KBM-7 (cell line): ENCODE data around the gene IL27RA.

Experiments used
- DNase-seq: peaks from one replicate; pipeline ENCODE4 v3.0.0-alpha.2; 2015
- in situ Hi-C: fragments of 300-500 bp; cut with MboI; formaldehyde crosslinking; loops from 2 replicates; pipeline ENCODE4 v1.14.3; 2020; ENCODE audit warnings: low sequenced_read_pairs, low pct_unique_long_range_greater_than_20kb, mixed read lengths

The IL27RA gene

DNA sequence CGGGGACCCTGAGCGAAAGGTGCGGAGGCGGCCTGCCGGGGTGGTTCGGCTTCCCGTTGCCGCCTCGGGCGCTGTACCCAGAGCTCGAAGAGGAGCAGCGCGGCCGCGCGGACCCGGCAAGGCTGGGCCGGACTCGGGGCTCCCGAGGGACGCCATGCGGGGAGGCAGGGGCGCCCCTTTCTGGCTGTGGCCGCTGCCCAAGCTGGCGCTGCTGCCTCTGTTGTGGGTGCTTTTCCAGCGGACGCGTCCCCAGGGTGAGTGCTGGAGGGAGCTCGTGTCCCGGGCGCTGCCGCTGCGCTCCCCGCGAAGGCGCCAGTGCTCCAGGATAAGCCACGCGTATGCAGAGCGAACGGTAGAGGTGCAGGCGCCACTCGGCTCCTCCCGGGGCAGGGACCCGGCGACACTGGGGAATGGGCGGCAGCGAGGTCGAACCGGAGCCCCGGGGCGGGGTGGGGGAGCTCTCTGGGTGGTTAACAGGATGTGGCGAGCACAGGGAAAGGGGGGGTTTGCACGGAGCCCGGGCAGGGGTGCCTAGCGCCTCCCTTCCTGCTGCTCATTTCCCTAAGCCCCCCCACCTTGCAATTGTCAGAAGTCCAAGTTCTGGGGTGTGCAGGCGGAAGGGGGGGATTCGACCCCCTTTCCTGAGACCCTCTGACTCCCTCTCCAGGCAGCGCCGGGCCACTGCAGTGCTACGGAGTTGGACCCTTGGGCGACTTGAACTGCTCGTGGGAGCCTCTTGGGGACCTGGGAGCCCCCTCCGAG is at the start of gene IL27RA:
IL27RA (plus strand) TSS at position 44 of the 762 bp plus-strand sequence; CDS start at position 155, 111 bp downstream.
- peak; percentile 91 for DNase-seq
- in situ Hi-C loops = no loop called here

GRCh38 chr19:13981988-13982501 is 49.5 kb upstream of the IL27RA start:
- no peak for DNase-seq
- in situ Hi-C loops = no loop called here

DNA sequence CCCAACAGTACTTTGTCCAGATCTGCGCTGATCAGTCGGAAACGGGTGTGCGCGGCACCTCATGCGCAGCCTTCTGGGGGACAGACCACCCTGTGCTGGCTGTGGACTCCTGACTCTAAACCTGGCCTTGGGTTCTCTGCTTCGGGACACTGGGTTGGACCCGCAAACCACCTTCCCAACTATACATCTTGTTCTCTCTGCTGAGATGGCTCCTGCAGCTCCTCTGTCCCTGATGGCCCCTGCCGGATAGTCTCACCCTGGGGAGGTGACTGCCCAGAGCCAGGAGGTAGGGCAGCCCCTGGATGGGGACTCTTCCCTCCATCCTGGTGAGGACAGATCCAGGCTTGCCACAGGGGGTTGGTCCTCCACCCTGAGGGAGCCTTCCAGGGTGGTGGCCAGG is 48.8 kb upstream of the IL27RA start:
- DNase-seq = no peak
- in situ Hi-C loops = no loop called here

GRCh38 chr19:13983213-13983889 is 48.2 kb upstream of the IL27RA start:
- in situ Hi-C loops = no loop called here
- no peak for DNase-seq

GRCh38 chr19:13984186-13984585 is 47.4 kb upstream of the IL27RA start:
- DNase-seq = no peak
- in situ Hi-C loops = no loop called here

DNA sequence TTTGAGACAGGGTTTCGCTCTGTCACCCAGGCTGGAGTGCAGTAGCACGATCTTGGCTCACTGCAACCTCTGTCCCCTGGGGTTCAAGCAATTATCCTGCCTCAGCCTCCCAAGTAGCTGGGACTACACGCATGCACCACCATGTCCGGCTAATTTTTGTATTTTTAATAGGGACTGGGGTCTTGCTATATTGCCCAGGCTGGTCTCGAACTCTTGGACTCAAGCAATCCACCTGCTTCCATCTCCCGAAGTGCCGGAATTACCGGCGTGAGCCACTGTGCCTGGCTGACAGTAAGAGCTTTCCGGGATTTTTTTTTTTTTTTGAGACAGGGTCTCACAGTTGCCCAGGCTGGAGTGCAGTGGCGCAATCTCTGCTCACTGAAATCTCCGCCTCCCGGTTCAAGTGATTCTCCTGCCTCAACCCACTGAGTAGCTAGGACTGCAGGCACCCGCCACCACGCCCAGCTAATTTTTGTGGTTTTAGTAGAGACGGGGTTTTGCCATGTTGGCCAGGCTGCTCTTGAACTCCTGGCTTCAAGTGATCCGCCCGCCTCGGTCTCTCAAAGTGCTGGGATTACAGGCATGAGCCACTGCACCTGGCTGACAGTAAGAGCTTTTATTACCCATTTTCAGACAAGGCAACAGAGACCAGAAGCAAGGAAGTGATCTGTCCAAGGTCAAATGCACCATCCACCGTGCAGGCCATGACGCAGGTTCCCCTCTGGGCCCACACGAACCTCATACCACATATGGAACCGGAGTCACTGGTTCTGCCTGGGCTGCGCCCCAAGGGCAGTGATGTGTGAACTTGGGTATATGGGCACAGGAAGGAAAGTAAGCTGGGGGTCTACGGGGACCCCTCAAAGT is 46.5 kb upstream of the IL27RA start:
- no peak for DNase-seq
- in situ Hi-C loops = no loop called here

- DNase-seq = no peak
- in situ Hi-C loops = no loop called here
Observed at GRCh38 chr19:13985771-13986347, 45.7 kb upstream of the IL27RA start.

GRCh38 chr19:13986348-13986904 is 45.1 kb upstream of the IL27RA start:
- peak; percentile 99 for DNase-seq
- in situ Hi-C loops = no loop called here

DNA sequence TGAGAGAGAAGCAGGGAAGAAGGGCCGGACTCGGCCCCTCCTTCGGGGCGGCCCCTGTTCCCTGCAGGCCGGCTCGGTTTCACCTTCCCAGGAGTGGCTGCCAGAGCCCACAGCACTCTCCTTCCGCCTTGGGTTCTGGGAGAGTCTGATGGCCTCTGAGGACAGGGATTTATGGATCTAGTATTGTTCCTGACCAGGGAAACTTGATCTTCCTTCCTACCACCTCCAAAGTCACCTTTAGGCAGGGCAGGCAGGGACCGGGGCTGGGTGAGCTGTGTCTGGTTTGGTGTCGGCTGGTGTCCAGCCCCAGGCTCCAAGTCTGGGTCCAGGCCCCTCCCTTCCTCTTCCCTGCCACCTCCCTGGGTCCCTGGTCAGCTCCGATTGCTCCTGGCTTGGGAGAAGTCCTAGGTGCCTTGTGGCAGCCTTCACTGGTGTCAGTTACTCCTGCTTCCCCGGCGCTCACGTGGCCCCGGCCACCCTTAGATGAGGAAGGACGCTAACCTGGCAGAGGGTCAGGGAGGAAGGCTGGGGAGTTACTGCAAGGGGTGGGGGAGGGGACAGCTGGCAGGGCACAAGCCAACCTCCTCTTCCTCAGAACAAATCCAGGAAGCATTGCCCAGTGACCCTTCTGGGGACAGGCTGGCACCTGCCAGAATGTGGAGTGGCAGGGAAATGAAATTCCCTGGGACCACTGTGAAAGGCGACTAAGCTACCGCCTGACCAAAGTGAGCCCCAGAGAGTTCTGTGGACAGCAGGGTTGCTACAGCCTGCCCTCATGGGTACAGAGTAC is 44.3 kb upstream of the IL27RA start:
- in situ Hi-C loops = no loop called here
- DNase-seq = peak; percentile 43

DNA sequence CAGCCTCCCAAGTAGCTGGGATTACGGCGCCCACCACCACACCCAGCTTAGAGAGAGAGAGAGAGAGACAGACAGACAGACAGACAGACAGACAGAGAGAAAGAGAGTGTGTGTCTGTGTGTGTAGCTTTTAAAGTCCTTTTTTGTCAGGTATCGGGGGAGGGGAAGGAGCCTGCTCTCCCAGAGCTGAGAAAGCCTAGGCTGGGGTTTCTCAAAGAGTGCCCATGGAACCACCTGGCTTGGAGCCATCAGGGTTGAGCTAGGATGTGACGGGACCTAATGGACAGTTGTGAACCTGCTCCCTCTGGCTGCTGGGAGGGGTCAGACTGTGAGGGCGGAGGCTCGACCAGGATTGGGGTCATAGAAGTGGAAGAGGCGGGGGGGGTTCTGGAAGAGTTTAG is 42.1 kb upstream of the IL27RA start:
- DNase-seq = no peak
- in situ Hi-C loops = no loop called here

DNA sequence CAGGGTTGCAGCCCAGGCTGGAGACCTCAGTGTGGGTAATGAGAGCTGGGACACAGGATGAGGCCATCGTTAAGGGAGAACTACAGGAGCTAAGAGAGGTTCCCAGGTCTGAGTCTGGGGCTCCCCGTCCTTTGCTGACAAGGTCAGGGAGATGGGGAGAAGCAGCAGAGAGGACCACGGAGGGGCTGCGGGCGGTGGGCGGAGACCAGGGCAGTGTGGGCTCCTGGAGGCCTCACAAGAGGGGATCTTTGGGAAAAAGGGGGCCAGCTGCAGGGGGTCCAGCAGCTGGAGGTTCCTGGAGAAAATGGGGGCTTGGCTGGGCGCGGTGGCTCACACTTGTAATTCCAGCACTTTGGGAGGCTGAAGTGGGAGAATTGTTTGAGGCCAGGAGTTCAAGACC is 41.5 kb upstream of the IL27RA start:
- in situ Hi-C loops = no loop called here
- no peak for DNase-seq

- in situ Hi-C loops = no loop called here
- DNase-seq = no peak
Observed at GRCh38 chr19:13992025-13992424, 39.5 kb upstream of the IL27RA start.

DNA sequence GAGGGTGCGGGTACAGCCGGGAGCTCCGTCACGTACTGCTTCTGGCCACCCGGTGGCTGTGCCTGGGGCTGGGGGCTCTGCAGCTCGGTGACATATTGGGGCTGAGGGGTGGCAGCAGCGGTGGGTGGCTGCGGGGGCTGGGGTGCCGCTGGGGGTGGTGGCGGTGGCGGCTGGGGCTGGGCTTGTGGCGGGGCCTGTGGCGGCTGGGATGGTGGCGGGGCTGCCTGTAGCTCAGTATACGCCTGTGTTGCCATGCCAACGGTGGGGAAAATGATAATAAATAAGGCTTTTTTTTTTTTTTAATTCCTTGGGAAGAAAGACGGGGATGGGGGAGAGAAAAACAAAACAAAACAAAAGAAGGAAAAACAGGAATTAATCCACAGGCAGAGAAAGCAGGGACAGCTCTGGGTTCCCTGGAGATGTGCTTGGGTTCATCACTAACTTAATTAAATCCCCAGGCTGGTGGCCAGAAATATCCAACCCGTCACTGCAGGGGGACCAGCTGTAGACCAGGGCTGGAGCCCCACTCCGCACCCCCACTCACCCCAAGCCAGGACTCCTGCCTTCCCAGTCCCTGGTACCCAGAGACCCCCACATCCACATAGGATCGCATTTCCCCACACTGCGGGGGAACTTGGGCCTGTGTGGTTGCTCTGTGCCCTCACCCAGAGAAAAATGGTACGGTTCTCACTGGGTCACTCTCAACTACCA is 37.8 kb upstream of the IL27RA start:
- in situ Hi-C loops = no loop called here
- no peak for DNase-seq

DNA sequence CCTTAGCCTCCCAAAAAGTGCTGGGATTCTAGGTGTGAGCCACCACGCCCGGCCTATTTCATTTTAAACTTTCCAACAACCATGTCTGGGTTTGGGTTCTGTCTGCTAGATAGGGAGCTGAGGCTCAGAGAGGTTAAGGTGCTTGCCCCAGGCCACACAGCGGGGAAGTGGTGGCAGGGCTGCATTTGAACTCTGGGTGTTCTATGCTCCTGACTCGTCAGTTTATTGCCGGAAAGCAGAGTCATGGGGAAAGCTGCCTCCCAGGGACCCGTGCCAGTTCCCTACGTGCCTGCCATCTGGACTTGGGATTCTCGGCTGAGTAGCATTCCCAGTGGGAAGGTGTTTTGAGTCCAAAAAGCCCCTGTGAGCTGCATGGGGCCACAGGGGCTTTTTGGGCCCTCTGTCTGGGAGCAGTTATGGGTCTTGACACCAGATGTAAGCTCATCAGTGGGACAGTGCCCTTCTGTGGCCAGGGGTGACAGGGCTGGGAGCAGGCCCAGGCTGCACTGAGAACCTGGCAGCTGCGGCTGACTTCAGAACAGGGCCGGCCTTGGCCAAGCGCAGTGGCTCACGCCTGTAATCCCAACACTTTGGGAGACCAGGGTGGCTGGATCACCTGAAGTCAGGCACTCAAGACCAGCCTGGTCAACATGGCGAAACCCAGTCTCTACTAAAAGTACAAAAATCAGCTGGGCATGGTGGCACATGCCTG is 36.4 kb upstream of the IL27RA start:
- no peak for DNase-seq
- in situ Hi-C loops = no loop called here

DNA sequence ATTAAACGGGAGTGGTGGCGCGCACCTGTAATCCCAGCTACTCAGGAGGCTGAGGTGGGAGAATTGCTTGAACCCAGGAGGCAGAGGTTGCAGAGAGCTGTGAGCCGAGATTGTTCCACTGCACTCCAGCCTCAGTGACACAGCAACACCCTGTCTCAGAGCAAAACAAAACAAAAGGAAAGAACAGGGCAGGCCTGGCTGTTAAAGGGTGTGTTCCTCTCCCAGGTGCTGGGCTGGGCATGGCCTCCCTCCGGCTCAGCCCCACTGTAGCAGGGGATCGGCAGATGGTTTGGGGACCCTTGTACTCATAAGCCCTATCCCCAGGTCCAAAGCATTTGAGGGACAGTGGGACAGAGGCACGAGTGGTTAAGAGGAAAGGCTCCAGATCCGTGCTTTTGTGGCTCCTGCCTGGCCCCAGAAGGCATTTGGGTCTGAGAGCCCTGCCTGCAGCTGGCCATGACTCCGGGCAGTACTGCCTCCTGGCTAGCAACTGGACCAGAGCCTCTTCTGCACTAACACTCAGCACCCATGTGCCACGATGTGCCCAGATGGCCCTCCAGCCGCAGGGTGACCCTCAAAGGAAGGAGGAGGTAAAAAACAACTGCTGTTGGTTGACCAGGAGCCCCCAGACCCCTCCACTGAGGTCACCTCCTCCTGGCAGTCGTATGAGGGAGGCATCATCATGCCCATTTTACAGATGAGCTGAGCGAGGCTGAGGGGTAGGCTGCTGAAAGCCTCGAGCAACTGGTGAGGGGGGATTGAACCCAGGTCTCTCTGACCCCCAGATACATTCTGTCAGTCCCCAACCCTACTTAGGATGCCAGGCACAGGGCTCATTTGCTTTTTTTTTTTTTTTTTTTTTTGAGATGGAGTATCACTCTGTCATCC is 35.4 kb upstream of the IL27RA start:
- DNase-seq = no peak
- in situ Hi-C loops = no loop called here

DNA sequence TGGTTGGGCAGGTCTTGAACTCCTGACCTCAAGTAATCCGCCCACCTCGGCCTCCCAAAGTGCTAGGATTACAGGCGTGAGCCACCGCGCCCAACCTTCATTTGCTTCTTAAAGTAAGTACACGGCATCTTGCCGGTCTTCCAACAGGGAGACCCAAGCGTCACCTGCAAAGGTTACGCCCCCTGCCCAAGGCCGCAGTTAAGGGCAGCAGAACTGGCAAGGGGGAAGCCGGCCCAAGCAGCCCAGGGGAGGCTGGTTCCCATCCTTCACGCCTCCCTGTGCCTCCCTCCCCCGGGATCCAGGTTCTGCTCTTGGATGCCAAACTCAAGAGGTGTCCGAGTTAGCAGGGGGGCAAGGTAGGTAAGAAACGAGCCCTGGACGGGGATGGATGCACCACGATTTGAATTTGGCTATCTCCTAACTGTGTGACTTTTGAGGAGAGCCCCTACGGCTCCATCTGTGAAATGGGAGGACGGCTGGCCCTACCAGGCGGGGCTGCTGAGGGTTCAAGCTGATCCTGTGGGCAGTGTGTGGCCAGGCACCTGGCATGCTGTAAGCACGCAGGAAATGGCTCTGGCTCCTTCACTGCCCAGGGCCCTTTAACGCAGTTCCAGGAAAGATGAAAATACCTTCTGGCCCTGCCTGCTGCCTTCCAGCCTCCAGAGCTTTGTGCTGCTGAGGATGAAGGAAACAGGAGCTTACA is 34.5 kb upstream of the IL27RA start:
- in situ Hi-C loops = no loop called here
- no peak for DNase-seq
